Neural progenitor cell (in vitro differentiated cells): ENCODE results near the gene ATAD3B.

Source experiments
- CTCF ChIP-seq: fragments of 200-600 bp; sonication (generic); IDR thresholded peaks from 2 replicates; pipeline ENCODE4 v1.5.1; 2017; ENCODE audit warnings: antibody characterized with exemption, mild to moderate bottlenecking
- EZH2 ChIP-seq: fragments of 200-600 bp; sonication (generic); IDR thresholded peaks from 2 replicates; pipeline ENCODE4 v1.6.1; 2017; ENCODE audit warnings: antibody characterized with exemption, mild to moderate bottlenecking, moderate library complexity
- EZH2phosphoT487 ChIP-seq: fragments of 200-600 bp; sonication (generic); IDR thresholded peaks from 2 replicates; pipeline ENCODE4 v1.6.1; 2017; ENCODE audit warnings: antibody characterized with exemption

- TF ChIP-seq CTCF (no peak), EZH2 (no peak), EZH2phosphoT487 (no peak)
These were observed 18.7 kb upstream of the ATAD3B start for GRCh38 chr1:1452882-1453281.
